Activated B cell treated with CpG ODN at 0.5 μM for 24 hours (primary cell): Measurements from ENCODE around the gene FSCN2. TPM values are rescaled to one million over a fixed set of nuclear protein-coding genes. Genes with fewer than 3 reads are reported as not detected.

Experiments
- ATAC-seq: fragments of 200-7000 bp; cut with Tn5 transposase; one replicate; pipeline ENCODE4 v1.10.0; 2021; ENCODE audit warnings: low read depth, mild to moderate bottlenecking, moderate library complexity
- CTCF ChIA-PET: fragments of 350-600 bp; sonication (Branson Sonifier 250); formaldehyde crosslinking; loops from one replicate; lab custom pipeline; 2021; ENCODE audit warnings: antibody characterized with exemption; lab: Charles Lee
- POLR2A ChIA-PET: fragments of 350-600 bp; sonication (Branson Sonifier 250); formaldehyde crosslinking; loops from one replicate; lab custom pipeline; 2021; ENCODE audit warnings: antibody characterized with exemption; lab: Charles Lee
- DNase-seq: peaks from one replicate; pipeline ENCODE4 v3.0.0; 2022
- H3K27ac Mint-ChIP-seq: one replicate; pipeline ENCODE4 v1.8.0; 2020; ENCODE audit warnings: mixed read lengths
- H3K27me3 Mint-ChIP-seq: one replicate; pipeline ENCODE4 v1.8.0; 2021; ENCODE audit warnings: mixed read lengths
- H3K36me3 Mint-ChIP-seq: one replicate; pipeline ENCODE4 v1.8.0; 2021; ENCODE audit warnings: low read depth, mixed read lengths
- H3K4me1 Mint-ChIP-seq: one replicate; pipeline ENCODE4 v1.8.0; 2021; ENCODE audit warnings: mixed read lengths
- H3K4me3 Mint-ChIP-seq: one replicate; pipeline ENCODE4 v1.8.0; 2020; ENCODE audit warnings: mild to moderate bottlenecking, mixed read lengths
- H3K9me3 Mint-ChIP-seq: one replicate; pipeline ENCODE4 v1.8.0; 2020; ENCODE audit warnings: mixed read lengths
- intact Hi-C: fragments of 100-400 bp; cut with micrococcal nuclease; formaldehyde crosslinking; loops from one replicate; pipeline ENCODE4 v1.15.1; 2024
- total RNA-seq: library from RNA; stranded (reverse); gene quantifications from 2 replicates; pipeline ENCODE4 v1.2.3, GENCODE V29; 2022
- TF ChIP-seq, protein P1 (sequence below): fragments of 200-600 bp; IDR thresholded peaks from one replicate; pipeline ENCODE4 v1.8.0; 2022; ENCODE audit warnings: antibody characterized with exemption, mild to moderate bottlenecking

The FSCN2 gene
- total RNA-seq, 1 donor from 2014 or later: 5.5 TPM

DNA sequence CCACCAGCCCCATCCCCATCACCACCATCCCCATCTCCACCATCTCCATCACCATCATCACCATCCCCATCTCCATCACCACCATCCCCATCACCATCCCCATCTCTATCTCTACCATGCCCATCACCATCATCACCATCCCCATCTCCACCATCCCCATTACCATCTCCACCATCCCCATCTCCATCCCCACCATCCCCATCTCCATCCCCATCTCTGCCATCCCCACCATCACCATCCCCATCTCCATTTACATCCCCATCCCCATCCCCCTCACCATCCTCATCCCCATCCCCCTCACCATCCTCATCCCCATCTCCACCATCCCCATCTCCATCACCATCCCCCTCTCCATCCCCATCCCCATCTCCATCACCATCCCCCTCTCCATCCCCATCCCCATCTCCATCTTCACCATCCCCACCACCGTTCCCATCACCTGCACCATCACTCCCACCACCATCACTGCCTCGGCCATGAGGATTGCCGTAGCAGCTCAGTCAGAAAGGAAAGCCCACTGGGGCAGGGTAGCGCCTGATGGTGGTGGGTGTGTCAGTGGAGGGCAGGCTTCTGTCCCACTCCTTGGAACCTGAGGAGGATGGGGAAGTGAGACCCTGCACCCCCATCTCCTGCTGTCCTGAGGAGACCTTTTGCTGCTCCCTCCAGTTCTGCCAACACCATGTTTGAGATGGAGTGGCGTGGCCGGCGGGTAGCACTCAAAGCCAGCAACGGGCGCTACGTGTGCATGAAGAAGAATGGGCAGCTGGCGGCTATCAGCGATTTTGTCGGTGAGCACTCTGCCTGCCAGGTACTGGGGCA is 7.5 kb downstream of the FSCN2 start:
- peaks cover 4% of the 10 kb centered on the region for H3K27me3 Mint-ChIP-seq
- peaks cover 16% of the 10 kb centered on the region for H3K36me3 Mint-ChIP-seq
- intact Hi-C loops: loop anchor here (2.0 kb wide), 1 partner anchor 435 kb away; no protein-coding TSS in a partner anchor
- CTCF ChIA-PET: interaction anchor here (1.1 to 2.1 kb wide), 3 partner anchors 17 to 26 kb away, joined by 3 to 5 read pairs (median 5); no protein-coding TSS in a partner anchor
- H3K4me1 Mint-ChIP-seq: peaks cover 23% of the 10 kb centered on the region
- ATAC-seq: no peak
- DNase-seq: no peak
- H3K9me3 Mint-ChIP-seq: no peaks in the 10 kb centered on the region
- no peak overlapping the region for H3K4me3 Mint-ChIP-seq
- TF ChIP-seq, protein P1, sequence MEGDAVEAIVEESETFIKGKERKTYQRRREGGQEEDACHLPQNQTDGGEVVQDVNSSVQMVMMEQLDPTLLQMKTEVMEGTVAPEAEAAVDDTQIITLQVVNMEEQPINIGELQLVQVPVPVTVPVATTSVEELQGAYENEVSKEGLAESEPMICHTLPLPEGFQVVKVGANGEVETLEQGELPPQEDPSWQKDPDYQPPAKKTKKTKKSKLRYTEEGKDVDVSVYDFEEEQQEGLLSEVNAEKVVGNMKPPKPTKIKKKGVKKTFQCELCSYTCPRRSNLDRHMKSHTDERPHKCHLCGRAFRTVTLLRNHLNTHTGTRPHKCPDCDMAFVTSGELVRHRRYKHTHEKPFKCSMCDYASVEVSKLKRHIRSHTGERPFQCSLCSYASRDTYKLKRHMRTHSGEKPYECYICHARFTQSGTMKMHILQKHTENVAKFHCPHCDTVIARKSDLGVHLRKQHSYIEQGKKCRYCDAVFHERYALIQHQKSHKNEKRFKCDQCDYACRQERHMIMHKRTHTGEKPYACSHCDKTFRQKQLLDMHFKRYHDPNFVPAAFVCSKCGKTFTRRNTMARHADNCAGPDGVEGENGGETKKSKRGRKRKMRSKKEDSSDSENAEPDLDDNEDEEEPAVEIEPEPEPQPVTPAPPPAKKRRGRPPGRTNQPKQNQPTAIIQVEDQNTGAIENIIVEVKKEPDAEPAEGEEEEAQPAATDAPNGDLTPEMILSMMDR: no peak
- POLR2A ChIA-PET: interaction anchor here (0.8 to 4.0 kb wide), 5 partner anchors 16 to 141 kb away, joined by 3 to 35 read pairs (median 3); partner anchors contain the start of genes ACTG1 and FAAP100
- H3K27ac Mint-ChIP-seq: no peak overlapping the region

DNA sequence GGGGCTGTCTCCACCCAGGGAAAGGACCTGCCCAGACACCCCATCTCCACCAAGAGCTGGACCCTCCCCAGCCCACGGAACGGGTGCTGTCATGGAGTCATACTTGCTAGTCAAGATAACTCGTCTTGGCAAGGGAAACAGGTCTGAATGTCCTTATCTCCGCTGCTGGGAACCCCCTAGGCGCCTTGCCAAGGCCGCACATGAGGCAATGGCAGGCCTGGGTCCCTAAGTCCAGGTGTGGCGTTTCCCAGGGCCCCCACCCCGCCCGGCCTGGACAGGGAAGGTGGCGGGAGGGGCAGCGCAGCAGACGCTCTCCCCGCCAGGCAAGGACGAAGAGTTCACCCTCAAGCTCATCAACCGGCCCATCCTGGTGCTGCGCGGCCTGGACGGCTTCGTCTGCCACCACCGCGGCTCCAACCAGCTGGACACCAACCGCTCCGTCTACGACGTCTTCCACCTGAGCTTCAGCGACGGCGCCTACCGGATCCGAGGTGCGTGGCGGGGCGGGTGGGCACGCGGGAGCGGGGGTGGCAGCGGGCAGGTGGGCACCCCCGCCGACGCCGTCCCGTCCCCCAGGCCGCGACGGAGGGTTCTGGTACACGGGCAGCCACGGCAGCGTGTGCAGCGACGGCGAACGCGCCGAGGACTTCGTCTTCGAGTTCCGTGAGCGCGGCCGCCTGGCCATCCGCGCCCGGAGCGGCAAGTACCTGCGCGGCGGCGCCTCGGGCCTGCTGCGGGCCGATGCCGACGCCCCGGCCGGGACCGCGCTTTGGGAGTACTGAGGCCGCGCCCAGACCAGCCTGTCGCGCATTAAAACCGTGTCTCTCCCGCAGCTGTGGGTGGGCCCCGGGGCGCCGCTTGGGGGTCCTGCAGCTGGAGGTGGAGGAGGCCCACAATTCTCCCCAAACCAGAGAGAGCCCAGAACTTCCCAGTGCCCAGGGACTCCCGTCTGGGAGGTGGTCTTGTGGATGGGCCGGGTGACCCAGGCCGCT is 8.4 kb downstream of the FSCN2 start:
- ChIA-PET CTCF (interaction anchor here (1.0 to 2.1 kb wide), 7 partner anchors 18 to 283 kb away, joined by 3 to 5 read pairs (median 3); no protein-coding TSS in a partner anchor), POLR2A (interaction anchor here (0.8 to 4.0 kb wide), 7 partner anchors 15 to 142 kb away, joined by 3 to 35 read pairs (median 5); partner anchors contain the start of genes ACTG1 and FAAP100)
- Mint-ChIP-seq H3K4me1 (peaks cover 23% of the 10 kb centered on the region), H3K9me3 (no peaks in the 10 kb centered on the region), H3K27ac (no peak overlapping the region), H3K4me3 (no peak overlapping the region), H3K27me3 (peaks cover 4% of the 10 kb centered on the region), H3K36me3 (peaks cover 21% of the 10 kb centered on the region)
- TF ChIP-seq, protein P1: no peak
- DNase-seq: no peak
- ATAC-seq: no peak
- intact Hi-C loops: loop anchor here (1.0 to 2.0 kb wide), 3 partner anchors 18 to 436 kb away; no protein-coding TSS in a partner anchor

DNA sequence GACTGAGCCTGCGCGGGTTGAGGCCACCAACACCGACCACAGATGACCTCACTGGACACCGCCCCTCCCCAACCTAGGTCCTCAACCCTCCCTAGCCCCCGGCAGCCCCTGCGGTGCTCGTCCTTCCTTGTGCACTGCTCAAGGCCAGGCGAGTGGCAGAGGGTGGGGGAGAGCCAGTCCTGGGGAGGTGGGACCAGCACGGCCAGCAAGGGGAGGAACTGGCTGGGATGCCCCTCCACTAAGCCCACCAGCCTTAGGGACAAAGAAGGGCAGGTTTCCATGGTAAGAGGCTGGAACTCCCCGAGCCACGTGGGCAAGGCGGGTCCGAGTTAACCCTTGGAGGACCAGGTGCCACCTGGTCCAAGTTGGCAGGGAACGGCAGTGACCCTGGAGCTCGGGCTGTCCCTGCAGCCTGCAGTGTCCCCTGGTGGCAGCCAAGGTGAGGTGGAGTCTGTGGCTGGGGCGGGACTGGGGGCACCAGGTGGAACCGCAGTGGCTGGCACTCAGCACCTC is 9.2 kb downstream of the FSCN2 start:
- H3K4me1 Mint-ChIP-seq: peaks cover 23% of the 10 kb centered on the region
- TF ChIP-seq, protein P1: no peak
- peak; percentile 81 for ATAC-seq
- H3K27me3 Mint-ChIP-seq: peaks cover 4% of the 10 kb centered on the region
- ChIA-PET CTCF (interaction anchor here (1.0 to 2.1 kb wide), 6 partner anchors 19 to 284 kb away, joined by 3 to 8 read pairs (median 4); no protein-coding TSS in a partner anchor), POLR2A (interaction anchor here (0.5 to 4.0 kb wide), 7 partner anchors 19 to 174 kb away, joined by 3 to 35 read pairs (median 3); partner anchors contain the start of gene ACTG1)
- no peak overlapping the region for H3K27ac Mint-ChIP-seq
- peaks cover 26% of the 10 kb centered on the region for H3K36me3 Mint-ChIP-seq
- H3K9me3 Mint-ChIP-seq: no peaks in the 10 kb centered on the region
- DNase-seq: peak; percentile 45
- H3K4me3 Mint-ChIP-seq: no peak overlapping the region
- intact Hi-C loops: loop anchor here (1.0 to 2.0 kb wide), 3 partner anchors 19 to 437 kb away; no protein-coding TSS in a partner anchor

DNA sequence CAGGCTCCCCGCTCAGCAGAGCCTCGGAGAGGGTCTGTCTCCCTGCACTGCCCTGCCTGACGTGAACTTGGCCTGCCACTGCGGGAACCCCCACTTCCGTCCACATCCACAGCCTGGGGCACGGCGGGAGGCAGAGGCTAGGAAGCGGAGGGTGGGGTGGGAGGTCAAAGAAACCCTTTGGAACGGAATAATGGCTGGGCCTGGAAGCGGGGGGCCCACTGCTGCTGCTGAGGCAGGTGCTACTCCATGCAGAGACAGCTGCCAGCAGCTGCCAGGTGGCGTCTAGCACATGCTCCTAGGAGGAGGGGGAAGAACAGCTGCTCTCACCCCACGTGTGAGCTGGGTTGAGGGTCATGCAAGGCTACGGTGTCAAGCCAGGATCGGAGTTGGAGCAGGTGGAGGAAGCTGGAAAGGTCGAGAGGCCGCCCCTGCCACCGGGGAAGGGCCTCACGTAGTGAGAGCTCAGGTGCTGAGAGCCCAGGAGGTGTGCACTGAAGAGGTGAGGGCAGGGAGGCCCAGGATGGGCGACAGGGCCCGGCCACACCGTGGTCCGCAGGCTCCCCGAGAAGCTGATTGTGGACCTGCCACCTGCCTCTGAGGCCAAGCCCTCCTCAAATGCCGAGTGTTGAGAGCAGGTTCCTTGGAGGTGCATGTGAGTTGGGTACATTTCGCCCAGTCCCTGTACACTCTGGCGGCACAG is 9.8 kb downstream of the FSCN2 start:
- CTCF ChIA-PET: interaction anchor here (1.0 to 2.1 kb wide), 5 partner anchors 19 to 285 kb away, joined by 3 to 8 read pairs (median 5); no protein-coding TSS in a partner anchor
- ATAC-seq: no peak
- H3K9me3 Mint-ChIP-seq: no peaks in the 10 kb centered on the region
- no peak overlapping the region for H3K27ac Mint-ChIP-seq
- H3K4me1 Mint-ChIP-seq: peaks cover 23% of the 10 kb centered on the region
- intact Hi-C loops: loop anchor here (1.0 to 2.0 kb wide), 3 partner anchors 20 to 437 kb away; no protein-coding TSS in a partner anchor
- H3K4me3 Mint-ChIP-seq: no peak overlapping the region
- POLR2A ChIA-PET: interaction anchor here (0.5 to 4.0 kb wide), 8 partner anchors 9 to 173 kb away, joined by 3 to 35 read pairs (median 4); partner anchors contain the start of gene ACTG1
- DNase-seq: no peak
- H3K27me3 Mint-ChIP-seq: peaks cover 4% of the 10 kb centered on the region
- TF ChIP-seq, protein P1: no peak
- H3K36me3 Mint-ChIP-seq: peaks cover 32% of the 10 kb centered on the region
